HG02970 (cell line): ENCODE measurements around the gene LIX1L.

Experiments used
- ATAC-seq: cut with Tn5 transposase; IDR thresholded peaks from one replicate; pipeline ENCODE4 v1.9.1; 2021; ENCODE audit warnings: mild to moderate bottlenecking, moderate library complexity, moderate number of reproducible peaks; ENCODE audit not compliant: unreplicated experiment, low FRiP score

The LIX1L gene

GRCh38 chr1:145901312-145902021 lies 56.4 kb downstream of the LIX1L start:
- no peak for ATAC-seq

- no peak for ATAC-seq
These were observed 59.1 kb downstream of the LIX1L start for GRCh38 chr1:145898756-145899155.

GRCh38 chr1:145897969-145898368 lies 59.8 kb downstream of the LIX1L start:
- no peak for ATAC-seq

GRCh38 chr1:145895471-145895870 lies 62.3 kb downstream of the LIX1L start:
- no peak for ATAC-seq

GRCh38 chr1:145893306-145894055 lies 64.3 kb downstream of the LIX1L start:
- no peak for ATAC-seq

GRCh38 chr1:145892486-145893087 lies 65.2 kb downstream of the LIX1L start:
- ATAC-seq: no peak

- no peak for ATAC-seq
These were observed 66.0 kb downstream of the LIX1L start for GRCh38 chr1:145891587-145892485.

- no peak for ATAC-seq
These were observed 66.7 kb downstream of the LIX1L start for GRCh38 chr1:145891143-145891542.

- ATAC-seq: no peak
These were observed 68.1 kb downstream of the LIX1L start for GRCh38 chr1:145889722-145890121.

GRCh38 chr1:145887631-145888030 lies 70.2 kb downstream of the LIX1L start:
- ATAC-seq: no peak

- ATAC-seq: no peak
These were observed 71.0 kb downstream of the LIX1L start for GRCh38 chr1:145886816-145887215.

- no peak for ATAC-seq
These were observed 71.4 kb downstream of the LIX1L start for GRCh38 chr1:145886390-145886789.

GRCh38 chr1:145885738-145886287 lies 72.0 kb downstream of the LIX1L start, which contains the start of gene ANKRD35:
Gene ANKRD35, minus strand, starts transcription at chr1:145885866. Its CDS starts 108 bp downstream, at chr1:145885758.
- ATAC-seq: peak; percentile 88

GRCh38 chr1:145884675-145885074 lies 73.1 kb downstream of the LIX1L start:
- no peak for ATAC-seq
